Measurements from ENCODE around the gene MGAT2. TPM values are rescaled to one million over a fixed set of nuclear protein-coding genes. Genes with fewer than 3 reads are reported as not detected.

Gene MGAT2
- total and polyA plus RNA-seq, 7 experiments from 2014 or later = 16.5 to 69.3 (median 26.3) TPM

- ATAC-seq = peak; percentile 67
Observed at GRCh38 chr14:49586673-49587460, 33.7 kb upstream of the MGAT2 start.

GRCh38 chr14:49589387-49589786 lies 31.2 kb upstream of the MGAT2 start:
- Mint-ChIP-seq H3K4me3 (no peak overlapping the region), H3K27me3 (peaks cover 0 to 5% (median 0%) of the 10 kb centered on the region in 5 donors), H3K4me1 (peaks cover 2 to 32% (median 13%) of the 10 kb centered on the region in 7 donors), H3K9me3 (peaks cover 0 to 12% (median 0%) of the 10 kb centered on the region in 11 donors), H3K36me3 (peaks cover 0 to 14% (median 8%) of the 10 kb centered on the region in 5 donors), H3K27ac (peak overlapping the region in 2 of 9 donors; percentile 29 to 99)
- Histone ChIP-seq H3K4me3 (ENCODE audit: low read length) (no peak overlapping the region), H3K4me1 (ENCODE audit: control insufficient read depth in 2 of 2, insufficient read depth in 2 of 2, low read length in 2 of 2) (peaks cover 3 to 9% of the 10 kb centered on the region in 2 donors), H3K36me3 (ENCODE audit: control insufficient read depth in 2 of 3, insufficient read depth in 3 of 3, low read length in 3 of 3) (peaks cover 1 to 7% (median 6%) of the 10 kb centered on the region in 3 experiments), H3K9me3 (ENCODE audit: control insufficient read depth in 2 of 3, low read length in 3 of 3) (no peaks in the 10 kb centered on the region), H3K27me3 (ENCODE audit: control insufficient read depth in 2 of 2, insufficient read depth in 2 of 2, low read length in 2 of 2) (no peaks in the 10 kb centered on the region), H3K27ac (ENCODE audit: low read depth, low read length) (no peak overlapping the region)
- POLR2A ChIA-PET = interaction anchor here (1.3 kb wide), 1 partner anchor 31 kb away, joined by 5 read pairs; the partner anchor contains the start of genes MGAT2 and RPL36AL
- CTCF ChIA-PET = no interaction called here
- no peak for DNase-seq
- intact Hi-C loops (cut with micrococcal nuclease) = loop anchor here (5.0 to 10.0 kb wide), 4 partner anchors 723 to 1655 kb away; partner anchors contain the start of genes MAP4K5 (in 2 of the 2), DMAC2L (in 1 of the 2), L2HGDH (in 1 of the 2) and TMX1 (in 1 of the 2)
- no peak for ATAC-seq

More at GRCh38 chr14:49586673-49587460, 33.7 kb upstream of the MGAT2 start:
- Histone ChIP-seq H3K27ac (ENCODE audit: low read depth, low read length) (peak overlapping the region; percentile 84), H3K9me3 (ENCODE audit: control insufficient read depth in 2 of 3, low read length in 3 of 3) (no peaks in the 10 kb centered on the region), H3K36me3 (ENCODE audit: control insufficient read depth in 2 of 3, insufficient read depth in 3 of 3, low read length in 3 of 3) (peaks cover 16 to 28% (median 16%) of the 10 kb centered on the region in 3 experiments), H3K4me3 (ENCODE audit: low read length) (peak overlapping the region; percentile 98), H3K27me3 (ENCODE audit: control insufficient read depth in 2 of 2, insufficient read depth in 2 of 2, low read length in 2 of 2) (no peaks in the 10 kb centered on the region), H3K4me1 (ENCODE audit: control insufficient read depth in 2 of 2, insufficient read depth in 2 of 2, low read length in 2 of 2) (peaks cover 19 to 20% of the 10 kb centered on the region in 2 donors)
- H3K4me3 Mint-ChIP-seq = peak overlapping the region; percentile 87 to 100 (median 94)
- H3K9me3 Mint-ChIP-seq = peaks cover 0 to 12% (median 0%) of the 10 kb centered on the region in 11 donors
- H3K36me3 Mint-ChIP-seq = peaks cover 7 to 34% (median 28%) of the 10 kb centered on the region in 5 donors
- intact Hi-C loops (cut with micrococcal nuclease) = loop anchor here (1.0 to 10.0 kb wide), 19 partner anchors 11 to 1658 kb away; partner anchors contain the start of genes DMAC2L (in 2 of the 2), KLHDC2 (in 2 of the 2), L2HGDH (in 2 of the 2) and LRR1 (in 2 of the 2)
- H3K27me3 Mint-ChIP-seq = peaks cover 0 to 5% (median 0%) of the 10 kb centered on the region in 5 donors
- peak in 8 of 9 donors; percentile 34 to 86 (median 78) for DNase-seq
- peaks cover 25 to 52% (median 38%) of the 10 kb centered on the region in 7 donors for H3K4me1 Mint-ChIP-seq
- H3K27ac Mint-ChIP-seq = peak overlapping the region; percentile 90 to 100 (median 98)
- ChIA-PET CTCF (interaction anchor here (0.5 to 3.5 kb wide), 13 partner anchors 9 to 1965 kb away, joined by 3 to 24 read pairs (median 4); partner anchors contain the start of genes DNAAF2, LRR1, MGAT2 and NEMF), POLR2A (interaction anchor here (0.5 to 6.6 kb wide), 19 partner anchors 10 to 1244 kb away, joined by 3 to 137 read pairs (median 6); partner anchors contain the start of genes DMAC2L, DNAAF2, KLHDC2 and L2HGDH)

- ATAC-seq (no peak), DNase-seq (no peak)
- ChIA-PET POLR2A (interaction anchor here (6.9 kb wide), 1 partner anchor 7 kb away, joined by 102 read pairs; the partner anchor contains the start of gene RPS29), CTCF (no interaction called here)
- Mint-ChIP-seq H3K27ac (no peak overlapping the region), H3K4me1 (peaks cover 0 to 31% (median 17%) of the 10 kb centered on the region in 7 donors), H3K27me3 (no peaks in the 10 kb centered on the region), H3K4me3 (no peak overlapping the region), H3K9me3 (no peaks in the 10 kb centered on the region), H3K36me3 (no peaks in the 10 kb centered on the region)
- H3K9me3 ChIP-seq (ENCODE audit: control insufficient read depth in 2 of 3, low read length in 3 of 3) = no peaks in the 10 kb centered on the region
- no peaks in the 10 kb centered on the region for H3K36me3 ChIP-seq (ENCODE audit: control insufficient read depth in 2 of 3, insufficient read depth in 3 of 3, low read length in 3 of 3)
- H3K27ac ChIP-seq (ENCODE audit: low read depth, low read length) = no peak overlapping the region
- no peak overlapping the region for H3K4me3 ChIP-seq (ENCODE audit: low read length)
- H3K27me3 ChIP-seq (ENCODE audit: control insufficient read depth in 2 of 2, insufficient read depth in 2 of 2, low read length in 2 of 2) = no peaks in the 10 kb centered on the region
- H3K4me1 ChIP-seq (ENCODE audit: control insufficient read depth in 2 of 2, insufficient read depth in 2 of 2, low read length in 2 of 2) = peaks cover 0 to 5% of the 10 kb centered on the region in 2 donors
- intact Hi-C loops (cut with micrococcal nuclease) = no loop called here
Observed at GRCh38 chr14:49593016-49593415, 27.6 kb upstream of the MGAT2 start.

GRCh38 chr14:49594347-49595091 lies 26.1 kb upstream of the MGAT2 start:
- H3K36me3 ChIP-seq (ENCODE audit: control insufficient read depth in 2 of 3, insufficient read depth in 3 of 3, low read length in 3 of 3) = peaks cover 0 to 11% (median 0%) of the 10 kb centered on the region in 3 experiments
- peaks cover 0 to 5% of the 10 kb centered on the region in 2 donors for H3K4me1 ChIP-seq (ENCODE audit: control insufficient read depth in 2 of 2, insufficient read depth in 2 of 2, low read length in 2 of 2)
- intact Hi-C loops (cut with micrococcal nuclease) = no loop called here
- H3K4me3 Mint-ChIP-seq = no peak overlapping the region
- H3K9me3 ChIP-seq (ENCODE audit: control insufficient read depth in 2 of 3, low read length in 3 of 3) = no peaks in the 10 kb centered on the region
- no peaks in the 10 kb centered on the region for H3K27me3 Mint-ChIP-seq
- DNase-seq = no peak
- ATAC-seq = no peak
- no peaks in the 10 kb centered on the region for H3K36me3 Mint-ChIP-seq
- no peaks in the 10 kb centered on the region for H3K27me3 ChIP-seq (ENCODE audit: control insufficient read depth in 2 of 2, insufficient read depth in 2 of 2, low read length in 2 of 2)
- peaks cover 0 to 34% (median 23%) of the 10 kb centered on the region in 7 donors for H3K4me1 Mint-ChIP-seq
- H3K27ac ChIP-seq (ENCODE audit: low read depth, low read length) = no peak overlapping the region
- H3K27ac Mint-ChIP-seq = peak overlapping the region in 2 of 9 donors; percentile 8 to 21
- ChIA-PET CTCF (no interaction called here), POLR2A (interaction anchor here (0.6 to 6.9 kb wide), 3 partner anchors 8 to 188 kb away, joined by 3 to 102 read pairs (median 6); partner anchors contain the start of gene RPS29)
- no peaks in the 10 kb centered on the region for H3K9me3 Mint-ChIP-seq
- no peak overlapping the region for H3K4me3 ChIP-seq (ENCODE audit: low read length)

- Histone ChIP-seq H3K4me1 (ENCODE audit: control insufficient read depth in 2 of 2, insufficient read depth in 2 of 2, low read length in 2 of 2) (peaks cover 0 to 5% of the 10 kb centered on the region in 2 donors), H3K27ac (ENCODE audit: low read depth, low read length) (peak overlapping the region; percentile 92), H3K36me3 (ENCODE audit: control insufficient read depth in 2 of 3, insufficient read depth in 3 of 3, low read length in 3 of 3) (peaks cover 0 to 13% (median 0%) of the 10 kb centered on the region in 3 experiments), H3K4me3 (ENCODE audit: low read length) (peak overlapping the region; percentile 94), H3K9me3 (ENCODE audit: control insufficient read depth in 2 of 3, low read length in 3 of 3) (no peaks in the 10 kb centered on the region), H3K27me3 (ENCODE audit: control insufficient read depth in 2 of 2, insufficient read depth in 2 of 2, low read length in 2 of 2) (no peaks in the 10 kb centered on the region)
- no peak for ATAC-seq
- Mint-ChIP-seq H3K27ac (peak overlapping the region; percentile 95 to 99 (median 98)), H3K9me3 (no peaks in the 10 kb centered on the region), H3K27me3 (no peaks in the 10 kb centered on the region), H3K4me3 (peak overlapping the region; percentile 91 to 100 (median 98)), H3K4me1 (peaks cover 5 to 46% (median 37%) of the 10 kb centered on the region in 7 donors), H3K36me3 (peaks cover 0 to 5% (median 0%) of the 10 kb centered on the region in 5 donors)
- CTCF ChIA-PET = interaction anchor here (1.0 to 2.9 kb wide), 4 partner anchors 9 to 254 kb away, joined by 3 to 15 read pairs (median 6); partner anchors contain the start of genes RPL36AL and RPS29
- intact Hi-C loops (cut with micrococcal nuclease) = loop anchor here (1.0 kb wide), 4 partner anchors 12 to 169 kb away; partner anchors contain the start of genes MGAT2 (in 2 of the 2), RPL36AL (in 2 of the 2) and RPS29 (in 2 of the 2)
- DNase-seq = peak in 1 of 9 donors; percentile 21
- POLR2A ChIA-PET = interaction anchor here (1.0 to 6.9 kb wide), 10 partner anchors 9 to 765 kb away, joined by 4 to 102 read pairs (median 6); partner anchors contain the start of genes DNAAF2, KLHDC2, MGAT2 and NEMF
Observed at GRCh38 chr14:49598189-49598484, 22.5 kb upstream of the MGAT2 start.
